Measurements from ENCODE around the gene WDR70.

The WDR70 gene

DNA sequence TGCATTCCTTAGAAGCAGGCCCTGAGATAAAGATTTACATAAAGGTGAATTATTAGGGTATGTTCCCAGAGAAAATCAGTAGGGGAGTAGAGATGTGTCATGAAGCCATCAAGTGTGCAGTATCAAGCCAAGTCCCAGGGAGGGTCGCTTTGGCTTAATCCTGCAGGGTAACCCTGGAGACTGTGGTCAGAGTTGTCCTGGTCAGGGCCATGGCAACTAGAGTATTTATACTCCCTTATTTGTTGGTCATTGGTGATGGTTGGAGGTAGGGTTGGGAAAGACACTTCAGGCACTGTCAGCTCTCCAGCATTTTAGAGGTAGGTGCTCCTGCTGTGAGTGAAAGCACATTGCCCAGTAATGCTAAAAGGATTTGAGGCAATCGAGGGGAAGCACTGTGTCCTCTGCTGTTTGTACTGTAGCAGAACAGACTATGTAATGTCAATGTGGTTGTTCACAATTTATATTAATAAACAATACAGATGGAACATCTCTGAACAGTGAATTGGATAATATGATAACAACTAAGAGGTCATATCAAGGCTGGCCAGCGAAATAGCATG lies 351.9 kb downstream of the WDR70 start:
- DNase-seq: no peak

GRCh38 chr5:37734114-37734513 lies 355.0 kb downstream of the WDR70 start:
- DNase-seq: no peak

DNA sequence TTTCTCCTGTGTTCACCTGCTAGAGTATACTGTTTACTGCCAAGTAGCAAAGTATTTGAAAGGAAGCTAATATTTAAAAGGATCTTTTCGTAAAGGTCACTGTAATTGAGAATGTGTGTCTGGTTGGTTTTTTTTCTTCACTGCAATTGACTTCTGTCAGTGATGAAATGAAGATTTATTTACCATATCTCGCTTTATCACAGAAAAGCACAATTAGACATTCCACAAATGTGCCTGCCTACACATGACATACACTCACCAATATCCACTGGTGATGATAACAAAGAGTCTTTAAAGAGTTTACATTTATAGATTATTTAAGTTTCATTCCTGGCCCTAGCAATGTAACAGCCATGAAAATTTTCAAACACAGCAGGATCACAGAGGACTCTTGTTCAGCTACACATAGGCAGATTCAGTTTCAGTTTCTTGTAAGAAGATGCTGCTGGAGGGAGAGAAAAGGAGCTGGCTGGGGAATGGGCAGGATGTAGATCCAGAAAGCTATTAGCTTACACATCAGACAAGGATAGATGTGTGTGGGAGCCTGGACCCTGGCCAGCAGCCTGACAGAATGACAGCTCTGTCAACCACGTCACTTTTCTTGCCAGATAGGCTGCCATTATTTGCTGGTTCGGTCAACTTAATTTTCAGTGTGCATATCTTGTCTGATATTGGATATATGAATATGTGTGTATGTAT lies 356.7 kb downstream of the WDR70 start:
- no peak for DNase-seq

GRCh38 chr5:37736397-37736796 lies 357.3 kb downstream of the WDR70 start:
- no peak for DNase-seq

GRCh38 chr5:37737326-37738056 lies 358.4 kb downstream of the WDR70 start:
- DNase-seq: no peak

DNA sequence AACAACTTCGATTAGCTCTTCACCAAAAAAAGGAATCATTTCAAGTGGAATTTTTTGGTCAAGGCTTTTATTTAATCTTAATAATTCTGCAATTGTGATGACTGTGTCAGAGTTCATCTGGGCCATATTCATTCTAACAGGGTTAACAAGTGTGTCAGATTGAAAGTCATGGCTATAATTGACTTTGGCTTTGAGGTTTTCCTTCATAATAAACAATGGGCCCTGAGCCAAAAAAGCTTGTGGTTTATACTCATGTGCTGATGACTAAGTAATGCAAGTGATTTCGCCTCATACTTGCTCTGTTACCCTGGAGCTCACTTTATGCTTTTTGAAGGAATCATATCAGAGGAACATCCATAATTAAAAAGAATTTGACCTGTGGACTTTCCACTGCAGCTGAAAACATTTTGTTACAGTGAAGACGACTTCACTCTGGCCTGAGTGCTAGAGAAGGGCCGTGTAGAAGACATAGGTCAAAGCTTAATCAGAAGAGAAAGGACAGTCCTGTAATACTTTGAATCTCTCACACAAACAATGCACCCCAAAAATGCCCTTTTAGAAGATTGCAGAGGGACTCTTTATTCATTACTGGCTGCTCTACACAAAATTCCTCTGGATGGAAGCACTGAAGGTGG lies 359.1 kb downstream of the WDR70 start:
- DNase-seq: peak; percentile 6 to 17

DNA sequence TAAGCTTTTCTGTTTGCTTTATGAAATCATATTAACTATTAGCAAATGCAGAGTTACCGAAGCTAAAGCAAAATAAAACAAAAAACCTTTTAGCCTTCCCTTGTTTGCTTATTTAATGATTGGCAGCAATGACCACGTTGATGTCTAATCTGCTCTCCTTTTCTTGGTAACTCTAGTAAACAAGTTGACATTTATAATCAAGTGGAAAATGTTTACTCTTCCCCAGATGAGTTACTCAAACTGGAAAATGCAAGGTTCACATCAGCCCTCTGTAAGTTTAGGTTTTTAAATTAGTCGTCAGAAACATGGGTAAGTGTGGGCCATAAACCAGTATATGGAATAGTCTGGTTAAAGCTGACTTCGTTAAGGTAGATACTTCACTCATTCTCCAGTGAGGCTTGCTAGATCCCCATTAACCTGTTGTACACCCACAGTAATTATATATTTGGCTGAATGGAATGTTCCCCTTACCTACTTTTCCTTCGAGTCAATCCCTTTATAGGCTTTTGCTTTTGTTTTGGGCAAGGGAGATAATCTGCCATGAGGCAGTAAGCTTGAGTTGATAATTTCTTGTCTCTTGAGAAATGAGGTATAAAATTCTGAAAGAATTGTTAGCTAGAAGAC lies 359.9 kb downstream of the WDR70 start:
- no peak for DNase-seq

DNA sequence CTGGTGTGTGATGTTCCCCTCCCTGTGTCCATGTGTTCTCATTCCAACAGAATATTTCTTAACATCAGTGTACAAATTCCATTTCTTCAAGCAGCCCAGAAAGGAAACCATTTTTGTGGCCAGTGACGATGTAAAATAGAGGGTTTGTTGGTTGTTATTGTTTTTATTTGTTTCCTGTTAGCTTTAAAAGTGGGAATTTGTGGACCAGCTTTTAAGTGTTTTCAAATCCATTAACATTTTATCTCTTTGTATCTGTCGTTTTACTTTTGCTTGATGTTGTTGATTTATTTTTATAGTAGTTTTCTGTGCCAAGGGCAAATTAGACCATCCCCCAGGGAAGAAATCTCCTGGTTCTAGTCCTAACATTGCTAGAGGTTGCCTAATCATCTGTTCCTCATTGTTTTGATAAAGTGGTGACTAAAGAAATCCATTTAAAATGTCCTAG lies 360.7 kb downstream of the WDR70 start:
- DNase-seq: no peak

- DNase-seq: no peak
These were observed 361.4 kb downstream of the WDR70 start for GRCh38 chr5:37740331-37741066.

- DNase-seq: peak in 1 of 2 experiments; percentile 23
These were observed 363.0 kb downstream of the WDR70 start for GRCh38 chr5:37742111-37742510.

DNA sequence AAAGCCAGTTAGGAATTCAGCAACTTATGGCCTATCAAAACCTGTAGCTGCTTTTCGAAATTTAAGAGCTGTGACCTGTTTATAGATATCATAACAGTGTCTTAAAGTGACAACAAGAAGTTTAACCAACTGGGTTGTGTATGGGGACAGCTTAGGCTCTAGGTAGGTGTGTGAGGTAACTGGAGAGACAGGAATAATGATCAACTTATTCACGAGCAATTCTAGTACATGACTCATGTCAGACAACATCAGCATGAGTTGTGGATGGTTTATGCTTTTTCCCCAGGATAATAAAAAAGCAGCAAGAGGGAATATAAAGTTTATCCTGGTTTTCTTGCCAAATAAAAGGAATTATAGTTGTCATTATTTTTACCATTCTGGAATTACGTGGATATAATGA lies 372.1 kb downstream of the WDR70 start:
- no peak for DNase-seq

DNA sequence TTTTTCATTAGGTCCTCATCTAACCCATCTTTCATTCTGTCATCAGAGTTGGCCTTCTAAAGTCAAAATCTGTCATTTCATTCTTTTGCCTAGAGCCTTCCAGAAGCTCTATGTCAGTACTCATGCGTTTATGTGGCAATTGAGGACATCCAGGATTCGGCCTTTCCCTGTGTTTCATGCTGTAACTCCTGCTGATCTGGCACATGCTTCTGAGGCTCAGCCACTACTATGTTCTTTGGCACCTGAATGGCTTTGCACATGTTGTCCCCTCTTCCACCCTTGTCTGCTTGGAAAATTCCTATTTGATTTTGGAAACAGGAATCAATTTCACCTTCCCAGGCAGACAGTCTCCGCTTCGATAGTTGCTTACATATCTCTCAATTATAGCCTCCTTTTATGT lies 375.9 kb downstream of the WDR70 start:
- no peak for DNase-seq

DNA sequence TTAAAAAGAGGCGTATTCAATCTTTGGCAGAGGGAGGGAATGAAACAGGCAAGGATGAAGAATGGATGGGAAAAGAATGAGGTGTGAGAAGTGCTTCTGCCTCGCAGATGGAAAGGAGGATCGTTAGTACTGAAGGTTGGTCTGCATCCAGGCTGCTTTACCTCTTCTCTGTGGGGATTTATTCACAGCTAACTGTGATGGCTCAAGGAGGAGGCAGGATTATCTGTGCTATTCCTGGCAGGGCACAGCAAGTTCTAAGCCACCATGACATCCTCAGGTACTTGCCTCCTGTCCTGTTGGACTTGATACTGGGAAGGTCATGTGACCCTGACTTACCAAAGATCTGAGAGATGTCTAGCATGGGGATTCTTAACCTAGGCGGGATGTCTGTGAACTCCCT lies 376.5 kb downstream of the WDR70 start:
- no peak for DNase-seq

DNA sequence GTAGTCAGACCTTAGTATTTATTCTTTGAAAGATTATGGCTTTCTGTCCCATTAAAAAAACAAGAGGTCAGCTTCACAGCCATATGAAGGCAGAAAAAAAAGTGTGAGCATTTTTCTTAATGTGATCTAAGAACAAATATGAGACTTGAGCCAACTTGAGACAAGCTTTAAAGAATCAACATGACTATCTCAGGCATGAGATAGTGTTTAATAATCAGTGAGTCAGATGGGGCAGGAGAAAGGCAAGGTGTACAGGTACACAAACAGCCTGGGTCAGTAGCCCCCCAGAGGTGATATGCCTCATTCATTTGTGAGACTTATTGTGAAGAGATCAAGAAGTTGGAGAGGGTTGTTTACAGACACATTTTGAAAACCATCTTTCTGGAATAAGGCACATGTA lies 377.1 kb downstream of the WDR70 start:
- DNase-seq: no peak

DNA sequence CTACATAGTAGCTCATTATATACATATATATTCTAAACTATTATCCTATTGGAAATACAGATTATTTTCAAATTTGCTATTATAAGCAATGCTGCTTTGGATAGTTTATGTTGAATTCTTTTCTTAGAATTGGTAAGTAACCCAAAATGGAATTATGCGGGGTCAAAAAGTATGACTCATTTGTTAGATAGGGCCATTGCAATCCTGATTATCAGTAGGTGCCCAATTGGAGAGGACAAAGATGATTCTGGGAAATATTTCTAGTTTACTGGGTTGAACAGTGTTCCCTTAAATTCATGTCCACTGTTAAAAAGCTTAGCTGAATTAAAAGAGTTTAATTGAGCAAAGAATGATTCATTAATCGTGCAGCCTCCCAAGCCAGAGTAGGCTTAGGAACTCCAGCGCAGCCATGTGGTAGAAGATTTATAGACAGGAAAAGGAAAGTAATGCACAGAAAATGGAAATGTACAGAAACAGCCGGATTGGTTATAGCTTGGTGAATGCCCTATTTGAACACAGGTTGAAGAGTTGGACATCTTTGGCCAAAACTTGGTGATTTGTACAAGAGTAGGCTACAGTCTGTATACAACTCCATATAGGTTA lies 379.0 kb downstream of the WDR70 start:
- DNase-seq: no peak

GRCh38 chr5:37767251-37767650 lies 388.1 kb downstream of the WDR70 start:
- DNase-seq: no peak

GRCh38 chr5:37767961-37768360 lies 388.8 kb downstream of the WDR70 start:
- DNase-seq: no peak

- no peak for DNase-seq
These were observed 389.3 kb downstream of the WDR70 start for GRCh38 chr5:37768371-37768770.

DNA sequence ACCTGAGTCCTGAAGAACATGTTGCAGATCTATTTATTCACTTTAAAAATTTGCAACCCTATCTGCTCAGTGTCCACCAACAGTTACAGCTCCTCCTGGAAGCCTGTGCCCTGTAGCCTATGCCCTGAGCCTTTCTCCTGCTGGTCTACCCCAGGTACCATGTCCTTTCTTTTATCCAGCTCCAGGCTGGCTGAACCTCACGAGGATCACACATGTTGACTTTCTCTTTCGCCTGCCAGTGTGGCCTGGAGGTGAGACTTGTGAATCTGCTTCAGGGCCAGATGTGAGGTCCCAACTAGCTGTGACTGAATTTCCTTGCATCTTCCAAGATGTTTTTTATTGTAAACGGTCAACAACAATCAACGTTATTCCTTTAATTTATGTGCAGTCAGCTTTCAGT lies 390.0 kb downstream of the WDR70 start:
- DNase-seq: no peak

- no peak for DNase-seq
These were observed 390.7 kb downstream of the WDR70 start for GRCh38 chr5:37769840-37770239.

DNA sequence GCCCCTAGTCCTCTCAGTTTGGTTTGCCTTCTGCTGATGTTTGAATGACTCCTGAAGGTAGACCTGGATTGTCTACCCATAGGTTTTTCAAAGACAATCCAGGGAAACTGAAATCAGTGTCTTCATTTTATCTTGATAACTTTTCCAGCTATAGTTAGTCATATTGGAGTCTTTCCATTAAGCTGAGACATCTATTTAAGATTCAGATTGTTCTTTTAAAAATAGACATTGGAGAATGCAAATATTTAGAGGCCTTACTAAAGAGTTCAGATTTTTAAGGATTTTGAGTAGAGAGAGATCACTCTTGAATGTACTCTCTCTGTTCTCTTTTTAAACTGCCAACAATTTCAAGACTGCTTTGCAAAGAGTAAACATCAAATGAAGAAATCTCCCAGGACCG lies 391.7 kb downstream of the WDR70 start:
- no peak for DNase-seq

DNA sequence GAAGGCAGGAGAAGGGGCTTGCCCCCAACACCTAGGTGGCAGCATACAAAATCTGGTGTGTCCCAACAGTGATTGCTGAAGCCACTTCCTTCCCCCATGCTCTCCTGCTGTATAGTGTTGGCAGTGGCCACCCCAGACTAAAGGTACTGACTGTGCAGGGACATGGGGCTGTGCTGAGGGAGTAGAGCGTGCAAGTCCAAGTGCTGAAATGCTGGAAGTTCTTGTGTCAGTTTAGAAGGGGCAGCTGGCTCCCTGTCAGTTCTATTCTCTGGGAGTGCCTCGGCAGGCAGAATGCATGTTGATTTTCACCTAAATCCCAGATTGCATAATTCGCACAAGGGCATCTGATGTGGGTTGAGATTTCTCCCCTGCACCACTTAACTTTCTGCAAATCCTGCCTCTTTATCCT lies 392.1 kb downstream of the WDR70 start:
- no peak for DNase-seq

Measured in Kasumi-1 (cell line).